Measurements from ENCODE around the gene RNU6-1. TPM values are rescaled to one million over a fixed set of nuclear protein-coding genes. Genes with fewer than 3 reads are reported as not detected.
A peak's percentile ranks its signal among the peaks of the same experiment; 100 is the strongest.

The RNU6-1 gene
- total RNA-seq, 3 donors from 2014 or later = not detected

DNA sequence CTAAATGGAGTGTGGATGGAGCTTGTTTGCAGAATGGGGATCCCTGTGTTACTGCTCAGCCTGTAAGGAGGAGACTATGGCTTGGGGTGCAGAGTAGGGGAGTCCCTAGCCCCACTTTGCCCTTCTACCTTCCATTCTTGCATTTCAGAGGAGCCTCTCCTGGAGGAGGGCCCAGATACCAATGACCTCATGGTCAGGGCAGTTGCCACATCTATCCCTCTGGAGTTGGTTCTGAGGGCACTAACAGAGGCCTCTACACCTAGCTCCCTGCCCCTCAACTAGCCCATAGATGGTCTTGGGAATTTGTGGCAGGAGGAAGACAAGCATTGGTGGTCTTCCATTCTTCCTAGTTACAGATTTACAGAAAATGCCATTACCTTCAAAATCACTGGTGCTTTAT is 8.5 kb downstream of the RNU6-1 start:
- Histone ChIP-seq H3K36me3 (no peaks in the 10 kb centered on the region), H3K27ac (no peak overlapping the region), H3K9me3 (no peaks in the 10 kb centered on the region), H3K4me1 (peaks cover 13 to 28% of the 10 kb centered on the region in 2 donors), H3K4me3 (no peak overlapping the region), H3K27me3 (peaks cover 32 to 98% of the 10 kb centered on the region in 2 donors)
- DNase-seq (ENCODE audit: low spot score in 2 of 2) = peak in 1 of 2 donors; percentile 2
- intact Hi-C loops (cut with DNase I; ENCODE audit: low total_unique reads) = loop anchor here (10.0 kb wide), 2 partner anchors 307 to 723 kb away; partner anchors contain the start of gene C15orf61
- TF ChIP-seq, protein P1, sequence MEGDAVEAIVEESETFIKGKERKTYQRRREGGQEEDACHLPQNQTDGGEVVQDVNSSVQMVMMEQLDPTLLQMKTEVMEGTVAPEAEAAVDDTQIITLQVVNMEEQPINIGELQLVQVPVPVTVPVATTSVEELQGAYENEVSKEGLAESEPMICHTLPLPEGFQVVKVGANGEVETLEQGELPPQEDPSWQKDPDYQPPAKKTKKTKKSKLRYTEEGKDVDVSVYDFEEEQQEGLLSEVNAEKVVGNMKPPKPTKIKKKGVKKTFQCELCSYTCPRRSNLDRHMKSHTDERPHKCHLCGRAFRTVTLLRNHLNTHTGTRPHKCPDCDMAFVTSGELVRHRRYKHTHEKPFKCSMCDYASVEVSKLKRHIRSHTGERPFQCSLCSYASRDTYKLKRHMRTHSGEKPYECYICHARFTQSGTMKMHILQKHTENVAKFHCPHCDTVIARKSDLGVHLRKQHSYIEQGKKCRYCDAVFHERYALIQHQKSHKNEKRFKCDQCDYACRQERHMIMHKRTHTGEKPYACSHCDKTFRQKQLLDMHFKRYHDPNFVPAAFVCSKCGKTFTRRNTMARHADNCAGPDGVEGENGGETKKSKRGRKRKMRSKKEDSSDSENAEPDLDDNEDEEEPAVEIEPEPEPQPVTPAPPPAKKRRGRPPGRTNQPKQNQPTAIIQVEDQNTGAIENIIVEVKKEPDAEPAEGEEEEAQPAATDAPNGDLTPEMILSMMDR (IDR thresholded peaks at IDR 0.05) = no peak
- TF ChIP-seq POLR2AphosphoS5 (IDR thresholded peaks at IDR 0.05) (no peak), POLR2A (IDR thresholded peaks at IDR 0.05) (no peak)

DNA sequence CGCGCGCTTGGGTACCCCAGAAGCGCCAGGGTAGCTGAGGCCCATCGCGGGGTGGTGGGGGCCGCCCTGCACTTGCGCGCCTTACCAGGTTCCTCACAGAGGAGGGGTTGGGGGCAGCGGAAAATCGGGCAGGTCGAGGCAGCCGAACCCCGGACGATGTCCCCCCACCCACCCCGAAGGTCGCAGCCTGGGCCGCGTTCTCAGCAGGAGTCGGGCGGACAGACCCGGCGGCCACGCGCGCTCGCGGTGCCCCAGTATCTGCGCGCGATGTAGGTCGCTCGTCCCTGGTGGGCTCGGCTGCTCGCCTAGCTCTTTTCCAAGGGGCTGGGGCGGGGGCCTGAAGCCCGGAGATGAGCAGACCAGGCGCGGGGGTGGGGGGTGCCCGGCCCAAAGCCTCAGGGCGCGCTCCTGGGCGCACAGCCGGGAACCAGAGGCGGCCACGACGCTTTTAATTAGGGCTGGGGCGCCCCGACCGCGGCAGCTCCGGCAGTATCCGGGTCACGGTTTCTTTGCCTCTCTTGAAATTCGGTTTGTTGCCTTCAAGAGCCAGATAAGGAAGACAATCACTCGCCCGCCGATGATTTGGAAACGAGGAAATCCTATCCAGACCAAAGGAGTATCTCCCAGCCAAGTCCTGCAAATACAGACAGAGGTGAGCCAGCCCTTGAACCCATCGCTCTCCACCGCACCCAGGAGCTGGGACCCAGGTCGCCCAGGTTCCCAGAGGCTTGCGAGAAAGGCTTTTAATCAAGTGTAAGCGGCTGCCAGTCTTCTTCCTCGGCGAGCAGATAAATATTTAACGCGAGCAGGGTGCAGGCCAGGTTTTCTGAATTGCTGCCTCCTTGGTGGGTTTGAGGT is 10.0 kb downstream of the RNU6-1 start:
- Histone ChIP-seq H3K4me3 (no peak overlapping the region), H3K27ac (no peak overlapping the region), H3K27me3 (peaks cover 30 to 100% of the 10 kb centered on the region in 2 donors), H3K4me1 (peaks cover 7 to 37% of the 10 kb centered on the region in 2 donors), H3K9me3 (no peaks in the 10 kb centered on the region), H3K36me3 (no peaks in the 10 kb centered on the region)
- intact Hi-C loops (cut with DNase I; ENCODE audit: low total_unique reads) = loop anchor here (10.0 kb wide), 2 partner anchors 305 to 725 kb away; partner anchors contain the start of gene C15orf61
- DNase-seq (ENCODE audit: low spot score in 2 of 2) = no peak
- TF ChIP-seq, protein P1 (IDR thresholded peaks at IDR 0.05) = no peak
- TF ChIP-seq POLR2AphosphoS5 (IDR thresholded peaks at IDR 0.05) = no peak
- no peak for TF ChIP-seq POLR2A (IDR thresholded peaks at IDR 0.05)

DNA sequence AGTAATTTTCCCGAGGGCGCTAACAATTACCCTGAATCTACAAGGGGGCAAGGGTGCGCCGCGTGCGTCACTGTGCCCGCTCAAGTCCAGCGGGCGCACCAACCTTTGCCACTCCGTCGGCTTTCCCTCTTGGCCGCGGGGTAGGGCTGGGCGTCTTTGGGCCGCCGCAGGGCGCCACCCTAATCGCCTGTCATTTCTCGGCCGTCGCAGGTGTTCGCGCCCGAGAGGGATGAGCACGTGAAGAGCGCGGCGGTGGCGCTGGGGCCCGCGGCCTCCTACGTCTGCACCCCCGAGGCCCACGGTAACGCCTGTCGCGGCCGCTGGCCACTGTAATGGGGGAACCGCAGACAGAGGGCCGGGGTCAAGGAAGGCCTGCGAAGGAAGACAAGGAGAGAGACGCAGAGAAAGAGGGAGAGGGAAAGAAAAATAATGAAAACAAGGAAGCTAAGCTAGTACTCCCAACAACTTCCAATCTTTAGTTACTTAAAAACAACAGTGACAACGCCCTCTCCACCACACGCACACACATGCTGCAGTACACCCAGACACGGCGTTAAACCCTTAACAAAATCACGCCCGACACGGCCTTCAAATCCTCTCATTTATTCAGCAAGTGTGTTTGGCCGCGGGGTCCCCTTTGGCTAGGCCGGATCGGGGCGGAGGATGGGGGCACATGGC is 10.7 kb downstream of the RNU6-1 start:
- intact Hi-C loops (cut with DNase I; ENCODE audit: low total_unique reads) = no loop called here
- no peaks in the 10 kb centered on the region for H3K9me3 ChIP-seq
- H3K27me3 ChIP-seq = peaks cover 30 to 100% of the 10 kb centered on the region in 2 donors
- TF ChIP-seq, protein P1 (IDR thresholded peaks at IDR 0.05) = no peak
- no peak for TF ChIP-seq POLR2AphosphoS5 (IDR thresholded peaks at IDR 0.05)
- H3K27ac ChIP-seq = no peak overlapping the region
- peak overlapping the region in 1 of 3 donors; percentile 50 for H3K4me3 ChIP-seq
- H3K4me1 ChIP-seq = peaks cover 7 to 31% of the 10 kb centered on the region in 2 donors
- no peaks in the 10 kb centered on the region for H3K36me3 ChIP-seq
- no peak for DNase-seq (ENCODE audit: low spot score in 2 of 2)

DNA sequence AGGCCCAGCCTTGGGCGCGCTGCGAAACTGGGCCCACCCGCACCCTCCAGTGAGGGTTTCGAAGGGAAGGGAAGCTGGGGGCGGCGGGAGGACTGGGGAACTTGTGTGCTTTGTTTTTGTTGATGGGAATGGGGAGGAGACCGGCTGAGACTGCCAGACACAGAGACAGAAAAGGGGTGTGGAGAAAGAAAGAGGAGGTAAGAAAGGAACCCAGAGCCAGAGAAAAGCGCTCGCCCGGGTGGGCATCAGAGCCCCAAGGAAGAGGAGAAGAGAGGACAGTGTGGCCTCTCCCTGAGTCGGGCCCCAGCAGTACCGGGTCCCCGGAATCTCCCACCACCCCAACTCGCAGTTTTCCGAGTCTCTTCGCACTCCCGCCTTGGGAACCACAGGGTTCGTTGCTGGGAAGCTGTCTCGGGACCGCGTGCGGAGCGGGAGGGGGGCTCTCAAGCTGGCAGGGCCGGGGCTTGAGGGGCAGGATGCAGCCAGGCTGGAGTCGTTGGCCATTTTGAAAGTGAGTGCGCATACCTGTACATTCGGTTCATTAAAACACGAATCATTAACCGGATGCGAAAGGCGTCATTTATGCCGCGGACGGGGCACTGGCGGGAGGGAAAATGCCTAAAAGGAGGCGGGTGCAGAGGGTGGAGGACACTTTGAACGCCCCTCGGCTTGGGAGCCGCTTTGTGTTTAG is 11.4 kb downstream of the RNU6-1 start:
- DNase-seq (ENCODE audit: low spot score in 2 of 2) = no peak
- Histone ChIP-seq H3K36me3 (no peaks in the 10 kb centered on the region), H3K4me3 (peak overlapping the region in 2 of 3 donors; percentile 12 to 50), H3K27me3 (peaks cover 27 to 100% of the 10 kb centered on the region in 2 donors), H3K27ac (no peak overlapping the region), H3K9me3 (no peaks in the 10 kb centered on the region), H3K4me1 (peaks cover 0 to 28% of the 10 kb centered on the region in 2 donors)
- intact Hi-C loops (cut with DNase I; ENCODE audit: low total_unique reads) = no loop called here
- TF ChIP-seq, protein P1 (IDR thresholded peaks at IDR 0.05) = no peak
- TF ChIP-seq POLR2AphosphoS5 (IDR thresholded peaks at IDR 0.05) = no peak

All from breast epithelium (tissue), 4 donors.